Stimulated activated naive CD8-positive, alpha-beta T cell treated with anti-CD3 and anti-CD28 coated beads, Interleukin-15, Interleukin-2, amounts not matched to agents 100 ng/mL and 50 ng/mL, for 24 hours (primary cell): ENCODE measurements around the gene MOCS2.
"Not testable (repeated sequence)": the region's sequence is repeated elsewhere in the genome, so short reads cannot be mapped to it uniquely, and the experiment has no call there.

ENCODE experiments used
- H3K27ac Mint-ChIP-seq: one replicate; pipeline ENCODE4 v1.8.0; 2021; ENCODE audit warnings: mild to moderate bottlenecking, mixed read lengths
- H3K27me3 Mint-ChIP-seq: one replicate; pipeline ENCODE4 v1.8.0; 2021; ENCODE audit warnings: mixed read lengths
- H3K36me3 Mint-ChIP-seq: one replicate; pipeline ENCODE4 v1.8.0; 2021; ENCODE audit warnings: low read depth, mixed read lengths
- H3K4me1 Mint-ChIP-seq: one replicate; pipeline ENCODE4 v1.8.0; 2021; ENCODE audit warnings: low read depth, mixed read lengths
- H3K4me3 Mint-ChIP-seq: one replicate; pipeline ENCODE4 v1.8.0; 2021; ENCODE audit warnings: mild to moderate bottlenecking, mixed read lengths
- H3K9me3 Mint-ChIP-seq: one replicate; pipeline ENCODE4 v1.8.0; 2021; ENCODE audit warnings: mixed read lengths

The MOCS2 gene, protein sequence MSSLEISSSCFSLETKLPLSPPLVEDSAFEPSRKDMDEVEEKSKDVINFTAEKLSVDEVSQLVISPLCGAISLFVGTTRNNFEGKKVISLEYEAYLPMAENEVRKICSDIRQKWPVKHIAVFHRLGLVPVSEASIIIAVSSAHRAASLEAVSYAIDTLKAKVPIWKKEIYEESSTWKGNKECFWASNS

DNA sequence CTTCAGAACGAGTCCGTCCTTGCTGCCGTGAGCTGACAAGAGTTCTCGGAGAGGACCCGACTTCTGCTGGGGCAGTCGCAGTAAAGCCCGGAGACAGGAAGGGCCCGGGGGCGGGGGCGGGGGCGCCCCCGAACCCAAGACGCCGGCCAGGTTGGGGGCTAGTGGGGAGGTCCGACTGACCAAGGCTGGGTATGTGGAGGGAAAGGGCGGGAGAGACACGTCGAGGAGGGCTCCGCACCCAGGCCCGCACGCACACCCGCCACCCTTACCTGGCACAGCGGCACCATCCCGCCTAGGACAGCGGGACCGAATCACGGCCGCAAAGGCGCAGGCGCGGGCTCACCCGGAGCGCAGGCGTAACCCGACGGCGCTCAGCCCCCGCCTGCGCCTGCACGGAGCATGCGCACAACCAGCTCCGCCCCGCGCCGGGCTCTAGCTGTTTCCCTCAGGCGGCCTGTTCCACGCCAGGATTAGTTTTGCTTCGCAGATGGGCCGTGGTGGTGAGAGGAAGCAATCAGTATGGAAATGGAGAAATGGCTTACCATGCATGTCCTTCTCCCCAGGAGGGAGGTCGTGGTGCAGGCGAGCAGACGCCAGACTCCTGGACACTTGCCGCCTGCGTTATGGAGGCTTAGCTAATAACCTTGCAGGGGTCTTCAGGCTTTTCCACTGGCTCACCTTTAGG, at the start of gene MOCS2:
Gene MOCS2 (minus strand): TSS at position 315 of the 685 bp plus-strand sequence. CDS start 2,583 bp downstream, outside the sequence.
- H3K9me3 Mint-ChIP-seq = no peaks in the 10 kb centered on the region
- H3K27ac Mint-ChIP-seq = peak within 1 kb of the TSS; percentile 95
- H3K4me3 Mint-ChIP-seq = peak within 1 kb of the TSS; percentile 94
- H3K27me3 Mint-ChIP-seq = no peaks in the 10 kb centered on the region
- peaks cover 58% of the 10 kb centered on the region for H3K4me1 Mint-ChIP-seq
- peaks cover 25% of the 10 kb centered on the region for H3K36me3 Mint-ChIP-seq

- Mint-ChIP-seq H3K4me1 (no peaks in the 10 kb centered on the region), H3K27ac (no peak overlapping the region), H3K9me3 (no peaks in the 10 kb centered on the region), H3K27me3 (peaks cover 2% of the 10 kb centered on the region), H3K36me3 (no peaks in the 10 kb centered on the region), H3K4me3 (no peak overlapping the region)
Measured at GRCh38 chr5:53151713-53152458, 42.3 kb upstream of the MOCS2 start.

GRCh38 chr5:53133020-53133419, 23.5 kb upstream of the MOCS2 start:
- Mint-ChIP-seq H3K9me3 (no peaks in the 10 kb centered on the region), H3K36me3 (no peaks in the 10 kb centered on the region), H3K4me1 (no peaks in the 10 kb centered on the region), H3K27ac (no peak overlapping the region), H3K27me3 (peaks cover 3% of the 10 kb centered on the region), H3K4me3 (no peak overlapping the region)

DNA sequence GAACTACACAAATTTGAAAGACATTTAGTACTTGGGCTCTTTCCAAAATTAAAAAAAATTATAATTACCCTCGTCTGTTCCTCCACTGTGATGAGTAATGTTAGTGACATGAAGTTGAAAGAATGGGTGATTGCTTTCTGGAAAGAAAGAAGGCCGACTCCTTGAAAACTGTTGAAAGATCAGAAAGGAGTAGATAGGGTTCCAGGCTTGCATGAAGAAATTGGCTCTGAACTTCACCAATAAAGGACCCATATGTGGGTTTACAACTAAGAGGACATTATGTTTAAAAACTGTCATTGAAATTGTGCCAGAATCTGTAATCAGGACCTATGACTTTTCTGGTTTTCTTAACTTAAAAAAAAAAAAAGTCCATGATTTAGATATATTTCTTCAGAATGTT, 20.7 kb upstream of the MOCS2 start:
- Mint-ChIP-seq H3K4me1 (no peaks in the 10 kb centered on the region), H3K27ac (no peak overlapping the region), H3K36me3 (no peaks in the 10 kb centered on the region), H3K4me3 (no peak overlapping the region), H3K9me3 (no peaks in the 10 kb centered on the region), H3K27me3 (no peaks in the 10 kb centered on the region)

DNA sequence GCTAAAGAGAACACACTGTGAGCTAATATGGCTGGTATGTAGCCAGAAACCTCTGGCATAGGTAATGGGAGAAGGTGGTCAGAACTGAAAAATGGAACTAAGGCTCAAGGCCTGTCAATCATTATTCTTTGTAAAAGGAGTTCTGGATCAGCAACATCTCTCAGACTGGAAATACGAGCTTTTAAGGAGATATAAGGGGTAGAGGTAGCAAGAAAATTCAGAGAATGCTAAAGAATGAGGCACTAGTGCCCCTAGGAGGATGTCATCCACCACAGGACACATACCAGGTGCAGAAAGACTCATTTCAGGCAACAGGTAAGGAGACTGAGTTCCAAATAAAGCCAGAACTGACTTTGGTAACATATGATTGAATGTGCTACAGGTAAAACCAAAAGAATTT, 18.9 kb upstream of the MOCS2 start:
- H3K27ac Mint-ChIP-seq = no peak overlapping the region
- H3K27me3 Mint-ChIP-seq = no peaks in the 10 kb centered on the region
- no peaks in the 10 kb centered on the region for H3K4me1 Mint-ChIP-seq
- H3K9me3 Mint-ChIP-seq = no peaks in the 10 kb centered on the region
- H3K4me3 Mint-ChIP-seq = no peak overlapping the region
- H3K36me3 Mint-ChIP-seq = no peaks in the 10 kb centered on the region

GRCh38 chr5:53127107-53127506, 17.6 kb upstream of the MOCS2 start:
- H3K4me1 Mint-ChIP-seq = no peaks in the 10 kb centered on the region
- no peaks in the 10 kb centered on the region for H3K36me3 Mint-ChIP-seq
- no peaks in the 10 kb centered on the region for H3K27me3 Mint-ChIP-seq
- no peaks in the 10 kb centered on the region for H3K9me3 Mint-ChIP-seq
- no peak overlapping the region for H3K4me3 Mint-ChIP-seq
- no peak overlapping the region for H3K27ac Mint-ChIP-seq

- Mint-ChIP-seq H3K27me3 (no peaks in the 10 kb centered on the region), H3K9me3 (no peaks in the 10 kb centered on the region), H3K4me3 (no peak overlapping the region), H3K27ac (no peak overlapping the region), H3K4me1 (no peaks in the 10 kb centered on the region), H3K36me3 (no peaks in the 10 kb centered on the region)
Measured at GRCh38 chr5:53126521-53126920, 17.0 kb upstream of the MOCS2 start.

DNA sequence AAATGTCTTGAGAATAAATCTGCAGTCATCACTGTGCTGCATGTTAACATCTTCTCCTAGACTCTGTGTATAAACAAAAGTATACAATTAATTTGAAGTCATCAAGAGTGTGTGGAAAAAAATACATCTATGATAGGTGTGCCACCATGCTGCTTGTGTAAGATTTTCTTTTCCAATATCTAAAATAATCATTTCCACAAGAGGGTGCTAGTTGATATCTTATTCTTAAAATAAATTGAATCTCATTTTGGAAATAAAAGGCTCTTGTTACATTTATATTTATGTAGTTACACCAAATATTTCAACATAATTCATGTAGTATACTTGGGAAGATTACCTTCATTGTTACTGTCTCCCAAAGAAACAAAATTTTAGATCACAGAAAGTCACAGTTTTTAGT, 14.1 kb upstream of the MOCS2 start:
- H3K27ac Mint-ChIP-seq = no peak overlapping the region
- H3K4me3 Mint-ChIP-seq = no peak overlapping the region
- no peaks in the 10 kb centered on the region for H3K27me3 Mint-ChIP-seq
- H3K4me1 Mint-ChIP-seq = no peaks in the 10 kb centered on the region
- H3K9me3 Mint-ChIP-seq = no peaks in the 10 kb centered on the region
- H3K36me3 Mint-ChIP-seq = no peaks in the 10 kb centered on the region

DNA sequence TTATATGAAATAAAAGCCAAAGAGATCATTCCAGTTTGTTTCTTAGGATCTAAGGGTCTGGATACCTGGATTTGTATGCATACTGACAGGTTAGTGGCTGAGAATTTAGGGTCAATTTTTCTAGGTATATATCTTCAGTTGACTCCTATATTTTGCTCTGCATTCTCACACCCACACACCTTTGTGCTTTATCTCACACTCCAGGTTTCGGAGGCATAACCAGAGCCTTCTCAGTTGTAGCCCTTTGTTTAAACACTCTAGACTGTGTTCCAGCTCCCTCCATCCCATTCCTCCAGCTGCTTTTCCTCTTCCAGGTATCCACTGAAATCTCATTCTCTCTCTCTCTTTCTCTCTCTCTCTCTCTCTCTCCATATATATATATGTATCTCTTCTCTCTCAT, 10.6 kb upstream of the MOCS2 start:
- no peak overlapping the region for H3K4me3 Mint-ChIP-seq
- no peak overlapping the region for H3K27ac Mint-ChIP-seq
- no peaks in the 10 kb centered on the region for H3K9me3 Mint-ChIP-seq
- H3K36me3 Mint-ChIP-seq = no peaks in the 10 kb centered on the region
- H3K27me3 Mint-ChIP-seq = no peaks in the 10 kb centered on the region
- H3K4me1 Mint-ChIP-seq = no peaks in the 10 kb centered on the region

DNA sequence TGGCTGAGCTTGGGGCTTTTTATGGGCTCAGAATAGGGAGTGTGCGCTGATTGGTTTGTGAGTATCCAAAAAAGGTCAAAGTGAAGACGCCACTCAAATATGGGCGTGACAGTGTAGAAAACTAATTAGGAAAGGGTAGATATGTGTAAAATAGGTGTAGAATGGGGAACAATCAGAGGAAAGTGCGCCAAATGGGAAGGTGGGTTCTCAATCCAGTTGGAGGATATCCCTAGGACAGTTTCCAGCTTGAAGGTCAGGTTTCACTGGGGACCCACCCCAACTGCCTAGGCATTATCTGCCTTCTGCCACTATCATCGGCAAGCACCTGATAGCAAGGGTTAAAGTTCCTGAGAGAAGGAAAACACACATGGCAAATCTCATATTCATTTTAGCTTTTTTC, 9.3 kb upstream of the MOCS2 start:
- Mint-ChIP-seq H3K36me3 (no peaks in the 10 kb centered on the region), H3K4me3 (no peak overlapping the region), H3K4me1 (no peaks in the 10 kb centered on the region), H3K27me3 (no peaks in the 10 kb centered on the region), H3K9me3 (no peaks in the 10 kb centered on the region), H3K27ac (no peak overlapping the region)

DNA sequence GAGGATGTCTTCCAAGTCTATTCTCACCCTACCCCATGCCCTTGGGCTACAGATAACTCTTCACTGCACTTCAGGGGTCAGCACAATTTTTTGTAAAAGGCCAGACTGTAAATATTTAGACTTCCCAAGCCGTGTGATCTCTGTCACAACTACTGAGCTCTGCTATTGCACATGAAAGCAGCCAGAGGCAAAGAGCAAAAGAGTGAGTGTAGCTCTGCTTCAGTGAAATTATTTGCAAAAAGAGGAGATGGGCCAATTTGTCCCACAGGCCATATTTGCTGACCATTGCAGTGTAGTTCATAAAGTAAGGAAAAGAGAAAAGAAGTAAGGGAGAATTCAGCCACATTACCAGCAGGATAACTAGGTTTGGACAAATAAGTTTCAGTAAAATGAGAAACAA, 7.0 kb upstream of the MOCS2 start:
- H3K36me3 Mint-ChIP-seq = no peaks in the 10 kb centered on the region
- H3K27ac Mint-ChIP-seq = no peak overlapping the region
- H3K4me1 Mint-ChIP-seq = no peaks in the 10 kb centered on the region
- H3K9me3 Mint-ChIP-seq = no peaks in the 10 kb centered on the region
- H3K4me3 Mint-ChIP-seq = no peak overlapping the region
- H3K27me3 Mint-ChIP-seq = no peaks in the 10 kb centered on the region

DNA sequence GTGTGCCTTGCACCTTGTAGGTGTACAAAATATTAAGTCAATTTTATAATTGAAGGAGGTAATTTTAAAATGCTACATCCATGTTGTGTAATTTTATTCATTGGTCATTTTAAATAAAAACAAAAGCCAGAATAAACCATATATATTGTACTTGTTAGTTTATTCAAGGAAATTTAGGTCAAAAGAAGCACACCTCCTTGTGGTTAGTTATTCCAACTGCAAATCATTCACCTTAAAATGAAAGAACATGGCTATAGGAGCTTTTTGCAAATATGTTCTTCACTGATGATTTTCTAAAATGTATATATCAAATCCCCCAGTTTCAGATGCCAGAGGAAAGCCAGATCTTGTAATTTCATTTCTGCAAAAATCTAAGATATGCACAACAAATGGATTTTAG, 5.4 kb upstream of the MOCS2 start:
- H3K4me1 Mint-ChIP-seq = peaks cover 12% of the 10 kb centered on the region
- no peak overlapping the region for H3K4me3 Mint-ChIP-seq
- H3K36me3 Mint-ChIP-seq = no peaks in the 10 kb centered on the region
- H3K27ac Mint-ChIP-seq = no peak overlapping the region
- H3K27me3 Mint-ChIP-seq = no peaks in the 10 kb centered on the region
- no peaks in the 10 kb centered on the region for H3K9me3 Mint-ChIP-seq

DNA sequence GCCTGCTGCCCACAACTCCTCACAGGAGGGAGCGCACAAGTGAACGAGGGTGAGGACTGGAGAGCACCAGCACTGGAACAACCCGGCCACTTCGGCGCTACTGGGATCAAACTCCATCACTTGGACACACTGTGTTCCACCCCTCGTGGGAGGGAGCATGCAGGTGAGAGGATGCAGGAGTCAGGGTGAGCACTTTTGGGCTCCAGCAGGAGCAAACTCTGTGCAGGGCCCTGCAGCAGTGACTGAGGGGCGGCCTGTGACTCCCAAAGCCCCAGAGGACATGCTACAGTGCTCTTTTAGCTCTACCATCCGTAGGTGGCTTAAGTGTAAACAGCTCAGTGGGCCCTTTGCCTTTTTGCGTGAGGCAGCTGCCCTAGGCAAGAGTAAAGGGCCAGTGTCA, 4.4 kb upstream of the MOCS2 start:
- Mint-ChIP-seq H3K4me3 (no peak overlapping the region), H3K27me3 (no peaks in the 10 kb centered on the region), H3K4me1 (peaks cover 18% of the 10 kb centered on the region)

GRCh38 chr5:53112909-53113308, 3.4 kb upstream of the MOCS2 start:
- Mint-ChIP-seq H3K4me1 (peaks cover 28% of the 10 kb centered on the region), H3K9me3 (no peaks in the 10 kb centered on the region), H3K4me3 (no peak overlapping the region), H3K27ac (no peak overlapping the region), H3K36me3 (no peaks in the 10 kb centered on the region), H3K27me3 (no peaks in the 10 kb centered on the region)

More for the DNA sequence above, 4.4 kb upstream of the MOCS2 start:
- H3K36me3 Mint-ChIP-seq = no peaks in the 10 kb centered on the region
- H3K27ac Mint-ChIP-seq = no peak overlapping the region
- H3K9me3 Mint-ChIP-seq = no peaks in the 10 kb centered on the region

GRCh38 chr5:53112307-53112706, 2.8 kb upstream of the MOCS2 start:
- H3K27me3 Mint-ChIP-seq, H3K4me3 Mint-ChIP-seq, H3K36me3 Mint-ChIP-seq, H3K27ac Mint-ChIP-seq, H3K9me3 Mint-ChIP-seq: not testable (repeated sequence)
- peaks cover 34% of the 10 kb centered on the region for H3K4me1 Mint-ChIP-seq
